Central memory CD8-positive, alpha-beta T cell (primary cell): ENCODE measurements around the gene CLIC6.
"Not testable (repeated sequence)": the region's sequence is repeated elsewhere in the genome, so short reads cannot be mapped to it uniquely, and the experiment has no call there.

Experiments used
- ATAC-seq: fragments of 150-1000 bp; cut with Tn5 transposase; replicated peaks from 2 replicates; pipeline ENCODE4 v1.10.0; 2022; ENCODE audit warnings: mild to moderate bottlenecking, moderate FRiP score, moderate number of reproducible peaks; ENCODE audit not compliant: poor library complexity, severe bottlenecking; ENCODE audit errors: extremely low read depth
- DNase-seq, 2 donors: peaks; one replicate each; pipeline ENCODE4 v3.0.0; 2021; ENCODE audit warnings: low spot score in 2 of 2
- H3K27ac Mint-ChIP-seq: one replicate; pipeline ENCODE4 v1.8.0; 2022; ENCODE audit warnings: low read depth, mild to moderate bottlenecking, moderate library complexity, mixed read lengths
- H3K27me3 Mint-ChIP-seq: one replicate; pipeline ENCODE4 v1.8.0; 2022; ENCODE audit warnings: mixed read lengths
- H3K36me3 Mint-ChIP-seq: one replicate; pipeline ENCODE4 v1.8.0; 2022; ENCODE audit warnings: mild to moderate bottlenecking, moderate library complexity, mixed read lengths; ENCODE audit not compliant: insufficient read depth
- H3K4me1 Mint-ChIP-seq: one replicate; pipeline ENCODE4 v1.8.0; 2022; ENCODE audit warnings: mixed read lengths
- H3K4me3 Mint-ChIP-seq: one replicate; pipeline ENCODE4 v1.8.0; 2022; ENCODE audit warnings: mild to moderate bottlenecking, moderate library complexity, mixed read lengths
- H3K9me3 Mint-ChIP-seq: one replicate; pipeline ENCODE4 v1.8.0; 2022; ENCODE audit warnings: mixed read lengths

CLIC6 gene

DNA sequence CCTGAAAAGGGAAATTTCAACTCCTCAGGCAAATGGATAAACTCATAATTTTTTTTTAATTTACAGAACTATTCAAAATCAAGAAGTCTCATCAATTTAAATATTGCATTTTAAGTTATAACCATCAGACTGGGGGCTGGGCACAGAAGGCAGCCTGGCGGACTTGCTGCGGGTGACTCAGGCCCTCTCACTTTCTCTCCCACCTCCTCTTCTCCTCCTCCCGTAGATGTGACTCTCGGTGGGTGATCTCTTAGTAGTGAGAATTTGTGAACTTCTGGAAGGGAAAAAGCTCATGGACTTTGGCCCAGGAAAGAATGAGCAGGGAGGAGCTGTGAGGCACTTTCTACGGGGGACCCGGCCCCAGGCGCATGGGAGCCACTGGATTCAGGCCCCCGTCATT lies 32.9 kb downstream of the CLIC6 start:
- no peak for DNase-seq
- Mint-ChIP-seq H3K27ac (no peak overlapping the region), H3K9me3 (no peaks in the 10 kb centered on the region), H3K36me3 (peaks cover 2% of the 10 kb centered on the region), H3K4me1 (no peaks in the 10 kb centered on the region), H3K4me3 (no peak overlapping the region), H3K27me3 (peaks cover 28% of the 10 kb centered on the region)
- no peak for ATAC-seq

DNA sequence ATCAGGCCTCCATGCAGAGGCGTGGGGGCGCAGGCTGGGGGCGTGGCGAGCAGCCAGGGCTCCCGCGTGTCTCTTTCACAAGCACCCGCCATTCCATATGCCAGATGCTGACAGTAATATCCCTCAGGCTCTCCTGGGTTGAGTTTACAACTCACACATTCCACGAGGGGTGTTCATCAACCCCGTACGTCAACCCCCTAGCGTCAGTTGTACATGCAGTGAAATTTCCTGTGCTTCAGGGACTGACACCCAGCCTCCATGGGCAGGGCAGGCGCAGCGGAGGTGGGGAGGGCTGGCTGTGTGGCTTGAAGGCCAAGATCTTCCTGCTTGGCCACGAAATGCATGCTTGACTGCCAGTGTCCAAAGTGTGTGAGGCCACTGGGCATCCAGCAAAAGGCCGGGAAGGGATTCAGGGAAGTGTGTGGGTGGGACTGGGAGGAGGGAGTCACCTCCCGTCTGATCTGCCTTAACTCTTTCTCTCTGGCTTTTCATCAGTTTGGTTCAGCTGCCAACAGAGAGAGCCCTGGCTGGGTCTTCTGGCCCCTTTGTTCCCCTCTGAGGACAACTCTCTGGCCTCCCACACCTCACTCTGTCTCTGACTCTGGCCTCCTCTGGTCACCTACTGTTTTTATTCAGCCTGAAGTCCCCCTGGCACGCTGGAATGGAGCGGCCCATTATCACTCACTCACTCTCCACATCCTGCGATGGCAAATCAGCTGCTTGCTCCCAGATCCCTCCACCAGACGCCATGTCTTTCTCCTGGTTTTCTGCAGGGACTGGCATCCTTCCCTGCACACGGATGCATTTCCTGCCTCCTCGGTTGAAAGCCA lies 33.8 kb downstream of the CLIC6 start:
- ATAC-seq, result no peak
- no peaks in the 10 kb centered on the region for H3K9me3 Mint-ChIP-seq
- peaks cover 2% of the 10 kb centered on the region for H3K36me3 Mint-ChIP-seq
- H3K4me3 Mint-ChIP-seq, result no peak overlapping the region
- peaks cover 28% of the 10 kb centered on the region for H3K27me3 Mint-ChIP-seq
- no peak for DNase-seq
- peaks cover under 1% of the 10 kb centered on the region for H3K4me1 Mint-ChIP-seq
- H3K27ac Mint-ChIP-seq, result no peak overlapping the region

DNA sequence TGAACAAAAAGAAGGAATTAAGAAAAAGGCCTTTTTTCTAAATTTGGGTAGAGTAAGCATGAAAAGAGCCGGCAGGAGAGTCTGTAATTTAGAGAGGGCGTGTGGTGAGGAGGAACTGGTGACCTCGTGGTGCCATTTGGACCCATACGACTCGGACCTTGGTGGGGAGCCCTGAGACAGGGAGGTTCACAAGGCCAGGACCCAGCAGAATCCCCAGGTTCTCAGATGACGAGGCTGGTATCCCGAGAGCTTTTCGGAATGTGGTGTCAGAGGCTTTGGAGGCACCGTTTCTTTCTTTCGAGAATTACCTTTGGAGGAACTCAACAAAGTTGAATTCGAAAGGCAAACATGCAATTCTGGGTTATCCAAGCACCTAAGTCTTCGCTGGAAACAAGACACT lies 34.8 kb downstream of the CLIC6 start:
- ATAC-seq, result no peak
- Mint-ChIP-seq H3K36me3 (peaks cover 3% of the 10 kb centered on the region), H3K4me3 (no peak overlapping the region), H3K9me3 (no peaks in the 10 kb centered on the region), H3K27ac (no peak overlapping the region), H3K27me3 (peaks cover 28% of the 10 kb centered on the region), H3K4me1 (peaks cover 8% of the 10 kb centered on the region)
- DNase-seq, result no peak

DNA sequence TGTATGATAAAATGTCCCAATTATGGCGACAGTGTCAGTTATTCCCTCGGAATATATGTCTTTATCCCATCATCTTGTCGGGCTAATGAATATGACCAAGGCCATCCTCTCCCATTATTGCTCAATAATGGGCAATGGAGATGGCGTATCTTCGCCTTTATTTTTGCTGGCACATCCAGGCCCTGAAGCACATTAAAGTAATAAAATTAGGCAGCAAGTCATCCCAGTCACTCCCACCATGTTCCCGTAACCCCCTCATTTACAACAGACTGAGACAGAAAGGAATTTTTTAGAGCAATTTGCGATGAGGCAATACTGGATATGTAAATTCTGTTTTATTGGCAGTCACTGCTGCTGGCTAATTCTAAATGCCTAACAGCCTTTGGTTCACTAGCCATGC lies 35.3 kb downstream of the CLIC6 start:
- Mint-ChIP-seq H3K36me3 (peaks cover 3% of the 10 kb centered on the region), H3K9me3 (no peaks in the 10 kb centered on the region), H3K27me3 (peaks cover 28% of the 10 kb centered on the region), H3K4me1 (peaks cover 8% of the 10 kb centered on the region), H3K4me3 (no peak overlapping the region), H3K27ac (no peak overlapping the region)
- no peak for DNase-seq
- ATAC-seq, result no peak

GRCh38 chr21:34705011-34705410 lies 36.2 kb downstream of the CLIC6 start:
- Mint-ChIP-seq H3K36me3 (peaks cover 3% of the 10 kb centered on the region), H3K9me3 (no peaks in the 10 kb centered on the region), H3K27ac (no peak overlapping the region), H3K4me1 (peaks cover 8% of the 10 kb centered on the region), H3K4me3 (no peak overlapping the region), H3K27me3 (peaks cover 28% of the 10 kb centered on the region)
- ATAC-seq (no peak), DNase-seq (no peak)

- no peak overlapping the region for H3K27ac Mint-ChIP-seq
- DNase-seq (no peak), ATAC-seq (no peak)
- H3K9me3 Mint-ChIP-seq, result no peaks in the 10 kb centered on the region
- H3K36me3 Mint-ChIP-seq, result peaks cover 1% of the 10 kb centered on the region
- no peak overlapping the region for H3K4me3 Mint-ChIP-seq
- peaks cover 8% of the 10 kb centered on the region for H3K4me1 Mint-ChIP-seq
- peaks cover 28% of the 10 kb centered on the region for H3K27me3 Mint-ChIP-seq
These were observed 37.5 kb downstream of the CLIC6 start for GRCh38 chr21:34706337-34706736.

DNA sequence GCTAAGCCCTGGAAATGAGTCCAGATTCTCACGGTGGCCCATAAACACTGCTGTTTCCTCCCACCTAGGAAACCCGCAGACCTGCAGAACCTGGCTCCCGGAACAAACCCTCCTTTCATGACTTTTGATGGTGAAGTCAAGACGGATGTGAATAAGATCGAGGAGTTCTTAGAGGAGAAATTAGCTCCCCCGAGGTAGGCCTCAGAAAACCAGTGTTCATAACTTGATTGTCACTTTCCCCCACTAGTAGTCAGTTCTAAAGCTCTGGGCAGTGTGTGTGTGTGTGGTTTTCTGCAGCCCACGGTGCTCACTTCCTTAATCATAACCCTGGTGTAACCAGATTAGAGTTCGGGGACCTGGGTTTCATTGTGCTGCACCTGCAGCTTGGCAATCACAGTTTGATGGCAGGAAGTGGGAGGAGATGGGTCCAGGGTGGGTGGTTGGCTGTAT lies 39.1 kb downstream of the CLIC6 start:
- ATAC-seq, result peak; percentile 54
- no peak for DNase-seq
- Mint-ChIP-seq H3K27ac (no peak overlapping the region), H3K36me3 (peaks cover 1% of the 10 kb centered on the region), H3K4me1 (peaks cover 8% of the 10 kb centered on the region), H3K27me3 (peaks cover 24% of the 10 kb centered on the region), H3K4me3 (peak overlapping the region; percentile 39), H3K9me3 (no peaks in the 10 kb centered on the region)

GRCh38 chr21:34713621-34714020 lies 44.8 kb downstream of the CLIC6 start:
- Mint-ChIP-seq H3K27me3 (peaks cover 10% of the 10 kb centered on the region), H3K36me3 (peaks cover 2% of the 10 kb centered on the region), H3K27ac (no peak overlapping the region), H3K9me3 (no peaks in the 10 kb centered on the region), H3K4me3 (no peak overlapping the region), H3K4me1 (no peaks in the 10 kb centered on the region)
- ATAC-seq (no peak), DNase-seq (no peak)

GRCh38 chr21:34715518-34715917 lies 46.7 kb downstream of the CLIC6 start:
- Mint-ChIP-seq H3K36me3 (peaks cover 2% of the 10 kb centered on the region), H3K27me3 (peaks cover 10% of the 10 kb centered on the region), H3K4me3 (no peak overlapping the region), H3K27ac (no peak overlapping the region), H3K4me1 (no peaks in the 10 kb centered on the region), H3K9me3 (no peaks in the 10 kb centered on the region)
- ATAC-seq (no peak), DNase-seq (no peak)

DNA sequence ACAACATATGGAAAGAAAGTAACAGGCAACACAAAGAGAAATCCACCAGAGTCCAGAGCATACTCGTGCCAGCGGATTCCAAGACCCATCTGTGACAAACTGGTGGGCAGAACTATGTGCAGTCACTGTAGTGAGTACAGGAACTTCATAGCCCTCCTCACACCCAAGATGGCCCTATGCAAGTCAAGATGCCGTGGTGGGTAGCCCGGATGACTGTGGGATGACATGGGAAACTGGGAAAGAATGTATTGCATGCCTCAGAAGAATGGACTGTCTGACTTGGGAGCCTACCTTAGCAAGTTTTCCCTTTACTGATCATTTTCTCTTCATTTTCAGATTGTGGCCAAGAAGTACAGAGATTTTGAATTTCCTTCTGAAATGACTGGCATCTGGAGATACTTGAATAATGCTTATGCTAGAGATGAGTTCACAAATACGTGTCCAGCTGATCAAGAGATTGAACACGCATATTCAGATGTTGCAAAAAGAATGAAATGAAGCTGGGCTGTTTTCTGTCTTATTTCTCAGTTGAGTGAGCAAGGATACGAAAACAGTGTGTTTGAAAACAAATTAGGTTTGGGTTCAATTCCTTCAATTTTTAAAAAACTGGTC lies 47.3 kb downstream of the CLIC6 start:
- no peak for DNase-seq

DNA sequence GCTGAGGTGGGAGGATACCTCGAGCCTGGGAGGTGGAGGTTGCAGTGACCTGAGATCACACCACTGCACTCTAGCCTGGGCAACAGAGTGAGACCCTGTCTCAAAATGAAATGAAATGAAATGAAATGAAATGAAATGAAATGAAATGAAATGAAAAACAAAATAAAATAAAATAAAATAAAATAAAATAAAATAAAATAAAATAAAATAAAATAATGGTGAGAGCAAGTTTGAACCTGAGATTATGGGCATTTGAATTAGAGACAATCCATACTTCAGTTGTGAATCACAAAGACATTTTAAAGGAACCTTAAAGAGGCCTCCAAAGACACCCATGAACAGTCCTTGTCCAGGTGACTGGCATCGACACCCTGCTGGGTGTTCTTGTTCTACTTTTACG lies 49.7 kb downstream of the CLIC6 start:
- not testable (repeated sequence) for H3K4me3 Mint-ChIP-seq, H3K27ac Mint-ChIP-seq, H3K9me3 Mint-ChIP-seq, DNase-seq, H3K27me3 Mint-ChIP-seq, H3K4me1 Mint-ChIP-seq, ATAC-seq, H3K36me3 Mint-ChIP-seq

More for the DNA sequence above, 47.3 kb downstream of the CLIC6 start:
- Mint-ChIP-seq H3K4me1 (no peaks in the 10 kb centered on the region), H3K36me3 (peaks cover 2% of the 10 kb centered on the region), H3K27ac (no peak overlapping the region), H3K27me3 (peaks cover 10% of the 10 kb centered on the region), H3K4me3 (no peak overlapping the region), H3K9me3 (no peaks in the 10 kb centered on the region)
- ATAC-seq, result no peak

- DNase-seq, result peak in 1 of 2 donors; percentile 17
- ATAC-seq, result no peak
- Mint-ChIP-seq H3K36me3 (no peaks in the 10 kb centered on the region), H3K27me3 (peaks cover 26% of the 10 kb centered on the region), H3K4me1 (no peaks in the 10 kb centered on the region), H3K9me3 (no peaks in the 10 kb centered on the region), H3K27ac (no peak overlapping the region), H3K4me3 (no peak overlapping the region)
These were observed 54.0 kb downstream of the CLIC6 start for GRCh38 chr21:34722684-34723300.
